ENCODE data around the gene MAML2. TPM values are rescaled to one million over a fixed set of nuclear protein-coding genes. Genes with fewer than 3 reads are reported as not detected.

Gene MAML2
- total and polyA plus RNA-seq, 9 of the 15 experiments (the other 6 are each of a cell fraction or from before 2014, with no cell fraction given) = 0.79 to 6.8 (median 4.8) TPM

- 0 out of 4 replicates have a peak, but pooled peaks of 1 of the 2 experiments have one; percentile 26 for TF ChIP-seq ZNF318 (IDR thresholded peaks at IDR 0.05; ENCODE audit: borderline replicate concordance in 1 of 2, low read depth in 1 of 2)
- no peak for TF ChIP-seq RFX7 (CRISPR knock-in tag; IDR thresholded peaks at IDR 0.05)
- TF ChIP-seq FOXP4 (CRISPR knock-in tag; IDR thresholded peaks at IDR 0.05; ENCODE audit: borderline replicate concordance) = no peak
- TF ChIP-seq ZNF436 (CRISPR knock-in tag; IDR thresholded peaks at IDR 0.05) = no peak
- no peak for TF ChIP-seq HNRNPK (IDR thresholded peaks at IDR 0.05; ENCODE audit: low read depth, low read length, poor library complexity, severe bottlenecking)
- TF ChIP-seq TFAP4 (CRISPR knock-in tag; IDR thresholded peaks at IDR 0.05; ENCODE audit: borderline replicate concordance) = no peak
- TF ChIP-seq PML (IDR thresholded peaks at IDR 0.05; ENCODE audit: low read length) = no peak
- TF ChIP-seq RHOXF2B (CRISPR knock-in tag; conservative IDR thresholded peaks at IDR 0.05) = 0 out of 2 replicates have a peak, but pooled peaks have one; percentile 15
- 0 out of 2 replicates have a peak, but pooled peaks have one; percentile 41 for TF ChIP-seq GATAD2A (IDR thresholded peaks at IDR 0.05)
- no peak for TF ChIP-seq ZNF740 (CRISPR knock-in tag; IDR thresholded peaks at IDR 0.05)
- peak in 1 of 2 experiments; percentile 59; a peak in 1 of 4 replicates for TF ChIP-seq ZNF740 (tag; IDR thresholded peaks at IDR 0.05)
- TF ChIP-seq EP300 (IDR thresholded peaks at IDR 0.05; ENCODE audit: low read length) = 0 out of 2 replicates have a peak, but pooled peaks have one; percentile 1
- no peak for TF ChIP-seq CBFB (CRISPR knock-in tag; IDR thresholded peaks at IDR 0.05)
- TF ChIP-seq PYGO2 (tag; IDR thresholded peaks at IDR 0.05) = no peak
Measured at GRCh38 chr11:96342014-96342960, 708 bp downstream of the MAML2 start (continued).

All from K562 (cell line).